HepG2 (cell line): ENCODE results near the gene USP7. TPM values are rescaled to one million over a fixed set of nuclear protein-coding genes. Genes with fewer than 3 reads are reported as not detected.

Experiments used
- HIVEP1 ChIP-seq: sonication (generic); formaldehyde crosslinking; IDR thresholded peaks from 2 replicates; pipeline ENCODE4 v1.4.0; 2020; ENCODE audit warnings: mild to moderate bottlenecking, missing genetic modification reagents
- KDM3A ChIP-seq: IDR thresholded peaks from 2 replicates; pipeline ENCODE4 v1.6.1; 2018; ENCODE audit warnings: low read depth, missing compliant biosample characterization
- MED8 ChIP-seq: sonication (generic); formaldehyde crosslinking; IDR thresholded peaks from 2 replicates; pipeline ENCODE4 v1.8.1; 2023; ENCODE audit warnings: mild to moderate bottlenecking, missing genetic modification reagents; ENCODE audit not compliant: insufficient replicate concordance
- MYC ChIP-seq: sonication (generic); formaldehyde crosslinking; IDR thresholded peaks from 2 replicates; pipeline ENCODE4 v1.9.0; 2021; ENCODE audit warnings: missing genetic modification reagents, borderline replicate concordance
- POLR2A ChIP-seq, 2 experiments: IDR thresholded peaks; 2 replicates each; pipeline ENCODE4 v1.6.1; 2011; ENCODE audit warnings: low read depth in 2 of 2, low read length in 2 of 2, mild to moderate bottlenecking in 1 of 2, moderate library complexity in 1 of 2; ENCODE audit not compliant: insufficient read depth in 1 of 2
- RBFOX2 ChIP-seq: fragments of 200-400 bp; formaldehyde crosslinking; IDR thresholded peaks from 2 replicates; pipeline ENCODE4 v1.6.1; 2017; ENCODE audit warnings: low read depth, mild to moderate bottlenecking, low read length
- RBM39 ChIP-seq: fragments of 200-400 bp; formaldehyde crosslinking; IDR thresholded peaks from one replicate; pipeline ENCODE4 v1.6.1; 2018; ENCODE audit warnings: antibody characterized with exemption, mild to moderate bottlenecking, low read depth, low read length; ENCODE audit not compliant: poor library complexity, severe bottlenecking
- SNAPC2 ChIP-seq: sonication (generic); formaldehyde crosslinking; IDR thresholded peaks from 2 replicates; pipeline ENCODE4 v1.8.1; 2022; ENCODE audit warnings: mild to moderate bottlenecking, missing genetic modification reagents
- SP4 ChIP-seq: sonication (generic); formaldehyde crosslinking; IDR thresholded peaks from 2 replicates; pipeline ENCODE4 v1.8.1; 2023; ENCODE audit warnings: mild to moderate bottlenecking, missing genetic modification reagents
- ZFX ChIP-seq: sonication (generic); formaldehyde crosslinking; IDR thresholded peaks from 2 replicates; pipeline ENCODE4 v1.4.0; 2020; ENCODE audit warnings: mild to moderate bottlenecking, low read depth, missing genetic modification reagents, moderate library complexity
- ZNF510 ChIP-seq: sonication (generic); formaldehyde crosslinking; IDR thresholded peaks from 2 replicates; pipeline ENCODE4 v1.4.0; 2020; ENCODE audit warnings: low read depth, mild to moderate bottlenecking, missing genetic modification reagents
- ZNF564 ChIP-seq: sonication (generic); formaldehyde crosslinking; IDR thresholded peaks from 2 replicates; pipeline ENCODE4 v1.8.1; 2023; ENCODE audit warnings: mild to moderate bottlenecking, missing genetic modification reagents
- polyA plus RNA-seq, 8 experiments: library from polyadenylated mRNA; depleted of rRNA in 3 of 8; stranded (reverse) in 7 of 8; unstranded in 1 of 8; fragments of >200 nt; fragmentation: Illumina TruSeq in 4 of 8; extraction: Trizol in 4 of 8; gene quantifications; 2 replicates each; pipeline versions ENCODE4 v1.2.1 to v1.2.3, GENCODE V29; 2011 to 2016; ENCODE audit warnings: low read depth in 4 of 8, missing spikeins in 1 of 8, mixed read lengths in 1 of 8; ENCODE audit not compliant: insufficient read depth in 1 of 8
- total RNA-seq, 5 experiments: library from RNA; depleted of rRNA; stranded (reverse); fragments of >200 nt; fragmentation: Illumina TruSeq; extraction: Trizol; gene quantifications; 2 replicates each; pipeline ENCODE4 v1.2.3, GENCODE V29; 2016; ENCODE audit warnings: low read depth in 1 of 5
- TF ChIP-seq, protein P1 (sequence below): sonication (generic); formaldehyde crosslinking; IDR thresholded peaks from 2 replicates; pipeline ENCODE4 v1.9.0; 2022; ENCODE audit warnings: missing genetic modification reagents, mild to moderate bottlenecking, borderline replicate concordance
- TF ChIP-seq, protein P2 (sequence below): sonication (generic); formaldehyde crosslinking; IDR thresholded peaks from 2 replicates; pipeline ENCODE4 v1.4.0; 2020; ENCODE audit warnings: missing genetic modification reagents, borderline replicate concordance
- TF ChIP-seq, protein P3 (sequence below): sonication (generic); formaldehyde crosslinking; IDR thresholded peaks from 2 replicates; pipeline ENCODE4 v1.4.0; 2020; ENCODE audit warnings: mild to moderate bottlenecking, missing genetic modification reagents, borderline replicate concordance
- TF ChIP-seq, protein P4 (sequence below): sonication (generic); formaldehyde crosslinking; IDR thresholded peaks from 2 replicates; pipeline ENCODE4 v1.4.0; 2020; ENCODE audit warnings: missing genetic modification reagents, low read depth, mild to moderate bottlenecking, borderline replicate concordance
- TF ChIP-seq, protein P5 (sequence below): sonication (generic); formaldehyde crosslinking; IDR thresholded peaks from 2 replicates; pipeline ENCODE4 v1.8.0; 2022; ENCODE audit warnings: missing genetic modification reagents, mild to moderate bottlenecking, moderate library complexity, borderline replicate concordance

The USP7 gene
- total and polyA plus RNA-seq, 2 of the 13 experiments (the other 11 are each of a cell fraction or from before 2014, with no cell fraction given), result 52.5 to 173 TPM

DNA sequence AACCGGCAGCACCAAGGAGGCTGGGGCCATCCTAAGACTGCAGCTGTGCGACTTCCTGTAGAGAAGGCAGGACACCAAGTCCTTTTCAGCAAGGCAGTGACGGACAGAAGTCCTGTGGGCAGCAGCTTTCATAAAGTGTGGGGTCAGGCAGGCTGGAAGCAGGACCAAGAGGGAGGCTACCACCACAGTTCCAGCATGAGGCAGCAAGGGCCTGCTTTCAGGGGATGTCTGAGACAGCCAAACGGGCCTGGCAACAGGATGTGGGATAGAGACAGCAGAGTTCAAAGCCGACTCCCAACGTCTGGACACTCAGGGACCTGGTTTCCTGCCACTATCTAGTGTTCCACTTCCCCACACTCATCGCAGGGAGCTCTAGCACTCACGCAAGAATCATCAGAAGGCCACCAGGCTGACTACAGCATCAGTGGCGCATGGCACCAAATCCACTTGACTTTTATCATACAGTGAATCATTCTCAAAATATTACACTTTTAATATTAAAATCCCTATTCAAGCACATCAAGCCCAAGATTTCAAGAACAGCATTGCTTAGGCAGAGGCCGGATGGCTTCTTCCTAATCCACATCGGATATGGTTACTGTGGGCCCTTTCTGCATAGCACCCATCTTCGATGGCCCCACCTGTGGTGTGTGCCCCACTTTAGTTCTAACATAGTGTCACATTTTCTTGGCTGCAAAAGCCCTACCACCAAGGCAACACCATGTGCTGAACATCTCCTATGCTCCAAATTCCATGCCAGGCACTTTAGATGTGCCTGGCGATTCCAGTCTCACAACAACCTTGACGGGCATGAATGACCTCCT is 5.2 kb downstream of the USP7 start (continued):
- 0 out of 2 replicates have a peak, but pooled peaks have one; percentile 45 for TF ChIP-seq HIVEP1 (CRISPR knock-in tag)
- TF ChIP-seq, protein P1, sequence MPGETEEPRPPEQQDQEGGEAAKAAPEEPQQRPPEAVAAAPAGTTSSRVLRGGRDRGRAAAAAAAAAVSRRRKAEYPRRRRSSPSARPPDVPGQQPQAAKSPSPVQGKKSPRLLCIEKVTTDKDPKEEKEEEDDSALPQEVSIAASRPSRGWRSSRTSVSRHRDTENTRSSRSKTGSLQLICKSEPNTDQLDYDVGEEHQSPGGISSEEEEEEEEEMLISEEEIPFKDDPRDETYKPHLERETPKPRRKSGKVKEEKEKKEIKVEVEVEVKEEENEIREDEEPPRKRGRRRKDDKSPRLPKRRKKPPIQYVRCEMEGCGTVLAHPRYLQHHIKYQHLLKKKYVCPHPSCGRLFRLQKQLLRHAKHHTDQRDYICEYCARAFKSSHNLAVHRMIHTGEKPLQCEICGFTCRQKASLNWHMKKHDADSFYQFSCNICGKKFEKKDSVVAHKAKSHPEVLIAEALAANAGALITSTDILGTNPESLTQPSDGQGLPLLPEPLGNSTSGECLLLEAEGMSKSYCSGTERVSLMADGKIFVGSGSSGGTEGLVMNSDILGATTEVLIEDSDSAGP, result peak; percentile 59; the same call in 1 of the 2 replicates
- TF ChIP-seq KDM3A, result no peak
- 0 out of 4 replicates have a peak, but pooled peaks of 1 of the 2 experiments have one; percentile 28 for TF ChIP-seq POLR2A (IDR thresholded peaks at IDR 0.05; ENCODE audit: insufficient read depth in 1 of 2, low read depth in 2 of 2, low read length in 2 of 2)
- no peak for TF ChIP-seq RBM39
- 0 out of 2 replicates have a peak, but pooled peaks have one; percentile 18 for TF ChIP-seq RBFOX2
- TF ChIP-seq ZNF510, result 0 out of 2 replicates have a peak, but pooled peaks have one; percentile 63
- peak; percentile 57; the same call in 1 of the 2 replicates for TF ChIP-seq ZFX
- TF ChIP-seq, protein P2, sequence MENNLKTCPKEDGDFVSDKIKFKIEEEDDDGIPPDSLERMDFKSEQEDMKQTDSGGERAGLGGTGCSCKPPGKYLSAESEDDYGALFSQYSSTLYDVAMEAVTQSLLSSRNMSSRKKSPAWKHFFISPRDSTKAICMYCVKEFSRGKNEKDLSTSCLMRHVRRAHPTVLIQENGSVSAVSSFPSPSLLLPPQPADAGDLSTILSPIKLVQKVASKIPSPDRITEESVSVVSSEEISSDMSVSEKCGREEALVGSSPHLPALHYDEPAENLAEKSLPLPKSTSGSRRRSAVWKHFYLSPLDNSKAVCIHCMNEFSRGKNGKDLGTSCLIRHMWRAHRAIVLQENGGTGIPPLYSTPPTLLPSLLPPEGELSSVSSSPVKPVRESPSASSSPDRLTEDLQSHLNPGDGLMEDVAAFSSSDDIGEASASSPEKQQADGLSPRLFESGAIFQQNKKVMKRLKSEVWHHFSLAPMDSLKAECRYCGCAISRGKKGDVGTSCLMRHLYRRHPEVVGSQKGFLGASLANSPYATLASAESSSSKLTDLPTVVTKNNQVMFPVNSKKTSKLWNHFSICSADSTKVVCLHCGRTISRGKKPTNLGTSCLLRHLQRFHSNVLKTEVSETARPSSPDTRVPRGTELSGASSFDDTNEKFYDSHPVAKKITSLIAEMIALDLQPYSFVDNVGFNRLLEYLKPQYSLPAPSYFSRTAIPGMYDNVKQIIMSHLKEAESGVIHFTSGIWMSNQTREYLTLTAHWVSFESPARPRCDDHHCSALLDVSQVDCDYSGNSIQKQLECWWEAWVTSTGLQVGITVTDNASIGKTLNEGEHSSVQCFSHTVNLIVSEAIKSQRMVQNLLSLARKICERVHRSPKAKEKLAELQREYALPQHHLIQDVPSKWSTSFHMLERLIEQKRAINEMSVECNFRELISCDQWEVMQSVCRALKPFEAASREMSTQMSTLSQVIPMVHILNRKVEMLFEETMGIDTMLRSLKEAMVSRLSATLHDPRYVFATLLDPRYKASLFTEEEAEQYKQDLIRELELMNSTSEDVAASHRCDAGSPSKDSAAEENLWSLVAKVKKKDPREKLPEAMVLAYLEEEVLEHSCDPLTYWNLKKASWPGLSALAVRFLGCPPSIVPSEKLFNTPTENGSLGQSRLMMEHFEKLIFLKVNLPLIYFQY, result no peak
- TF ChIP-seq SP4, result peak; percentile 54; the same call in 1 of the 2 replicates
- no peak for TF ChIP-seq SNAPC2 (CRISPR knock-in tag)
- TF ChIP-seq, protein P3, sequence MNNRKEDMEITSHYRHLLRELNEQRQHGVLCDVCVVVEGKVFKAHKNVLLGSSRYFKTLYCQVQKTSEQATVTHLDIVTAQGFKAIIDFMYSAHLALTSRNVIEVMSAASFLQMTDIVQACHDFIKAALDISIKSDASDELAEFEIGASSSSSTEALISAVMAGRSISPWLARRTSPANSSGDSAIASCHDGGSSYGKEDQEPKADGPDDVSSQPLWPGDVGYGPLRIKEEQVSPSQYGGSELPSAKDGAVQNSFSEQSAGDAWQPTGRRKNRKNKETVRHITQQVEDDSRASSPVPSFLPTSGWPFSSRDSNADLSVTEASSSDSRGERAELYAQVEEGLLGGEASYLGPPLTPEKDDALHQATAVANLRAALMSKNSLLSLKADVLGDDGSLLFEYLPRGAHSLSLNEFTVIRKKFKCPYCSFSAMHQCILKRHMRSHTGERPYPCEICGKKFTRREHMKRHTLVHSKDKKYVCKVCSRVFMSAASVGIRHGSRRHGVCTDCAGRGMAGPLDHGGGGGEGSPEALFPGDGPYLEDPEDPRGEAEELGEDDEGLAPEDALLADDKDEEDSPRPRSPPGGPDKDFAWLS, result 0 out of 2 replicates have a peak, but pooled peaks have one; percentile 62
- TF ChIP-seq ZNF564 (CRISPR knock-in tag), result no peak
- TF ChIP-seq, protein P4, sequence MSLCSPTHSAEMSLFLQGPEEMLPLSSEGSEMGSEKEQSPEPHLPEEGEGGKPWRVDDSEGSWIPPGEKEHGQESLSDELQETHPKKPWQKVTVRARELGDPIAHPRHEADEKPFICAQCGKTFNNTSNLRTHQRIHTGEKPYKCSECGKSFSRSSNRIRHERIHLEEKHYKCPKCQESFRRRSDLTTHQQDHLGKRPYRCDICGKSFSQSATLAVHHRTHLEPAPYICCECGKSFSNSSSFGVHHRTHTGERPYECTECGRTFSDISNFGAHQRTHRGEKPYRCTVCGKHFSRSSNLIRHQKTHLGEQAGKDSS, result 0 out of 2 replicates have a peak, but pooled peaks have one; percentile 60
- TF ChIP-seq MYC (CRISPR knock-in tag), result 0 out of 2 replicates have a peak, but pooled peaks have one; percentile 44
- no peak for TF ChIP-seq MED8 (CRISPR knock-in tag)
- TF ChIP-seq, protein P5, sequence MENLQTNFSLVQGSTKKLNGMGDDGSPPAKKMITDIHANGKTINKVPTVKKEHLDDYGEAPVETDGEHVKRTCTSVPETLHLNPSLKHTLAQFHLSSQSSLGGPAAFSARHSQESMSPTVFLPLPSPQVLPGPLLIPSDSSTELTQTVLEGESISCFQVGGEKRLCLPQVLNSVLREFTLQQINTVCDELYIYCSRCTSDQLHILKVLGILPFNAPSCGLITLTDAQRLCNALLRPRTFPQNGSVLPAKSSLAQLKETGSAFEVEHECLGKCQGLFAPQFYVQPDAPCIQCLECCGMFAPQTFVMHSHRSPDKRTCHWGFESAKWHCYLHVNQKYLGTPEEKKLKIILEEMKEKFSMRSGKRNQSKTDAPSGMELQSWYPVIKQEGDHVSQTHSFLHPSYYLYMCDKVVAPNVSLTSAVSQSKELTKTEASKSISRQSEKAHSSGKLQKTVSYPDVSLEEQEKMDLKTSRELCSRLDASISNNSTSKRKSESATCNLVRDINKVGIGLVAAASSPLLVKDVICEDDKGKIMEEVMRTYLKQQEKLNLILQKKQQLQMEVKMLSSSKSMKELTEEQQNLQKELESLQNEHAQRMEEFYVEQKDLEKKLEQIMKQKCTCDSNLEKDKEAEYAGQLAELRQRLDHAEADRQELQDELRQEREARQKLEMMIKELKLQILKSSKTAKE (CRISPR knock-in tag), result peak; percentile 21; the same call in 1 of the 2 replicates
